PC-9 (cell line): ENCODE measurements around the gene CD300C. TPM values are rescaled to one million over a fixed set of nuclear protein-coding genes. Genes with fewer than 3 reads are reported as not detected.

ENCODE experiments used
- BruUV-seq: library from RNA; stranded (reverse); fragments of 400-500 nt; replicated peaks from 2 replicates; lab custom pipeline; 2021; lab: Mats Ljungman, UMichigan
- CTCF ChIA-PET: fragments of 300-600 bp; sonication (Branson Sonifier 250); formaldehyde crosslinking; loops from one replicate; lab custom pipeline; 2022; ENCODE audit warnings: antibody characterized with exemption; lab: Charles Lee
- POLR2A ChIA-PET: fragments of 300-600 bp; sonication (Branson Sonifier 250); formaldehyde crosslinking; loops from one replicate; lab custom pipeline; 2022; ENCODE audit warnings: antibody characterized with exemption; ENCODE audit not compliant: unreplicated experiment; lab: Charles Lee
- DNase-seq, 2 experiments: peaks; one replicate each; pipeline versions ENCODE4 v3.0.0 to v3.0.0-alpha.2; 2015 to 2022; ENCODE audit warnings: mixed read lengths in 1 of 2
- H2AFZ ChIP-seq: fragments of 200-600 bp; sonication (generic); 2 replicates; pipeline ENCODE4 v1.8.1; 2017; ENCODE audit warnings: antibody characterized with exemption
- H3F3A ChIP-seq: fragments of 200-600 bp; sonication (generic); 2 replicates; pipeline ENCODE4 v1.8.1; 2017; ENCODE audit warnings: antibody characterized with exemption, mild to moderate bottlenecking, low read depth; ENCODE audit not compliant: insufficient read depth
- H3K27ac ChIP-seq: fragments of 200-600 bp; sonication (generic); 2 replicates; pipeline ENCODE4 v1.6.1; 2016; ENCODE audit warnings: mixed run types
- H3K27me3 ChIP-seq: fragments of 200-600 bp; sonication (generic); 2 replicates; pipeline ENCODE4 v1.6.1; 2016; ENCODE audit warnings: low read depth, mixed run types; ENCODE audit not compliant: insufficient read depth
- H3K36me3 ChIP-seq: fragments of 200-600 bp; sonication (generic); 2 replicates; pipeline ENCODE4 v1.6.1; 2016; ENCODE audit warnings: low read depth, mixed run types
- H3K4me1 ChIP-seq: fragments of 200-600 bp; sonication (generic); replicated peaks from 2 replicates; pipeline ENCODE4 v1.6.1; 2016; ENCODE audit warnings: mixed run types; ENCODE audit not compliant: insufficient read depth
- H3K4me2 ChIP-seq: fragments of 200-600 bp; sonication (generic); 2 replicates; pipeline ENCODE4 v1.6.1; 2017; ENCODE audit warnings: mixed run types
- H3K4me3 ChIP-seq: fragments of 200-600 bp; sonication (generic); 2 replicates; pipeline ENCODE4 v1.6.1; 2016; ENCODE audit warnings: mixed run types
- H3K79me2 ChIP-seq: fragments of 200-600 bp; sonication (generic); 2 replicates; pipeline ENCODE4 v1.6.1; 2017; ENCODE audit warnings: low read depth, mixed run types
- H3K9me2 ChIP-seq: fragments of 200-600 bp; sonication (generic); 2 replicates; pipeline ENCODE4 v1.8.1; 2017; ENCODE audit warnings: mild to moderate bottlenecking; ENCODE audit not compliant: insufficient read depth
- H3K9me3 ChIP-seq: fragments of 200-600 bp; sonication (generic); 2 replicates; pipeline ENCODE4 v1.8.1; 2016; ENCODE audit warnings: low read depth; ENCODE audit not compliant: insufficient read depth
- H4K20me1 ChIP-seq: fragments of 200-600 bp; sonication (generic); 2 replicates; pipeline ENCODE4 v1.8.1; 2017; ENCODE audit not compliant: insufficient read depth
- EZH2 ChIP-seq: fragments of 200-600 bp; sonication (generic); IDR thresholded peaks from 2 replicates; pipeline ENCODE4 v1.8.0; 2017; ENCODE audit warnings: antibody characterized with exemption, low read depth
- intact Hi-C: fragments of 100-400 bp; cut with micrococcal nuclease; formaldehyde crosslinking; loops from one replicate; pipeline ENCODE4 v1.10.0; 2022; ENCODE audit not compliant: unreplicated experiment
- total RNA-seq: library from RNA; stranded (reverse); gene quantifications from 2 replicates; pipeline ENCODE4 v1.2.3, GENCODE V29; 2021
- TF ChIP-seq, protein P1 (sequence below): fragments of 200-600 bp; sonication (generic); conservative IDR thresholded peaks from 2 replicates; pipeline ENCODE4 v1.6.1; 2017; ENCODE audit warnings: mixed run types, antibody characterized with exemption, mild to moderate bottlenecking, moderate library complexity

Gene CD300C
- total RNA-seq, 1 experiment from 2014 or later, result not detected

DNA sequence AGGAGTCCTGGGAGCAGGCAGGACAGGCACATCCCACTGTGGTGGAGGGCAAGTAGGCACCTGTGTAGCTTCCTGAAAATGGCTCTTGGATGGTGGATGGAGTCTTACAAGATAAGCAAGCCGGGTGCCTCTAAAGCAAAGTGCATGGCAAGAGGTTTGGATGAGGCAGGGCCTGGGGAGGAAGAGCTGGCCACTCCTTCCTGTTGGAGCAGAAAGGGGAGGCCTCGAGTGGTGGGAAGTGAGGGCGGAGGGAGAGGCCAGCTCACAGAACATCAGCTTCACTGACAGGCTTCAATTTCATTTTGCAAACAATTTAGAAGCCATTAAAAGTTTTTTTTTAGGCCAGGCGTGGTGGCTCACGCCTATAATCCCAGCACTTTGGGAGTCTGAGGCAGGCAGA, 48.4 kb downstream of the CD300C start:
- Histone ChIP-seq H3K79me2 (no peaks in the 10 kb centered on the region), H3K4me2 (no peak overlapping the region), H3K9me3 (no peaks in the 10 kb centered on the region), H2AFZ (no peak overlapping the region), H3K9me2 (no peaks in the 10 kb centered on the region), H3K36me3 (no peaks in the 10 kb centered on the region), H3K27me3 (peaks cover 38% of the 10 kb centered on the region), H3K27ac (no peak overlapping the region), H3F3A (no peaks in the 10 kb centered on the region), H3K4me3 (no peak overlapping the region), H4K20me1 (no peaks in the 10 kb centered on the region), H3K4me1 (no peaks in the 10 kb centered on the region)
- BruUV-seq, result no TSS peak
- no peak for DNase-seq
- ChIA-PET CTCF (interaction anchor here (0.6 to 0.8 kb wide), 2 partner anchors 103 to 169 kb away, joined by 3 to 4 read pairs; no protein-coding TSS in a partner anchor), POLR2A (no interaction called here)
- intact Hi-C loops, result no loop called here
- TF ChIP-seq, protein P1, sequence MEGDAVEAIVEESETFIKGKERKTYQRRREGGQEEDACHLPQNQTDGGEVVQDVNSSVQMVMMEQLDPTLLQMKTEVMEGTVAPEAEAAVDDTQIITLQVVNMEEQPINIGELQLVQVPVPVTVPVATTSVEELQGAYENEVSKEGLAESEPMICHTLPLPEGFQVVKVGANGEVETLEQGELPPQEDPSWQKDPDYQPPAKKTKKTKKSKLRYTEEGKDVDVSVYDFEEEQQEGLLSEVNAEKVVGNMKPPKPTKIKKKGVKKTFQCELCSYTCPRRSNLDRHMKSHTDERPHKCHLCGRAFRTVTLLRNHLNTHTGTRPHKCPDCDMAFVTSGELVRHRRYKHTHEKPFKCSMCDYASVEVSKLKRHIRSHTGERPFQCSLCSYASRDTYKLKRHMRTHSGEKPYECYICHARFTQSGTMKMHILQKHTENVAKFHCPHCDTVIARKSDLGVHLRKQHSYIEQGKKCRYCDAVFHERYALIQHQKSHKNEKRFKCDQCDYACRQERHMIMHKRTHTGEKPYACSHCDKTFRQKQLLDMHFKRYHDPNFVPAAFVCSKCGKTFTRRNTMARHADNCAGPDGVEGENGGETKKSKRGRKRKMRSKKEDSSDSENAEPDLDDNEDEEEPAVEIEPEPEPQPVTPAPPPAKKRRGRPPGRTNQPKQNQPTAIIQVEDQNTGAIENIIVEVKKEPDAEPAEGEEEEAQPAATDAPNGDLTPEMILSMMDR, result no peak
- TF ChIP-seq EZH2, result no peak

GRCh38 chr17:74493331-74493833, 52.5 kb downstream of the CD300C start:
- no peaks in the 10 kb centered on the region for H3K4me1 ChIP-seq
- no peak for TF ChIP-seq EZH2
- TF ChIP-seq, protein P1, result peak; percentile 92
- intact Hi-C loops, result loop anchor here (1.0 to 2.0 kb wide), 4 partner anchors 36 to 193 kb away; no protein-coding TSS in a partner anchor
- no peaks in the 10 kb centered on the region for H3K9me3 ChIP-seq
- no peaks in the 10 kb centered on the region for H3K9me2 ChIP-seq
- ChIA-PET CTCF (no interaction called here), POLR2A (no interaction called here)
- H4K20me1 ChIP-seq, result no peaks in the 10 kb centered on the region
- no peak overlapping the region for H3K27ac ChIP-seq
- H3K4me2 ChIP-seq, result no peak overlapping the region
- H3K79me2 ChIP-seq, result no peaks in the 10 kb centered on the region
- peak; percentile 49 to 68 for DNase-seq
- H3K27me3 ChIP-seq, result peaks cover 56% of the 10 kb centered on the region
- no TSS peak for BruUV-seq
- no peak overlapping the region for H3K4me3 ChIP-seq
- no peak overlapping the region for H2AFZ ChIP-seq
- no peaks in the 10 kb centered on the region for H3F3A ChIP-seq
- no peaks in the 10 kb centered on the region for H3K36me3 ChIP-seq

- no peak for DNase-seq
- CTCF ChIA-PET, result interaction anchor here (0.7 kb wide), 1 partner anchor 123 kb away, joined by 3 read pairs; no protein-coding TSS in a partner anchor
- BruUV-seq, result no TSS peak
Measured at GRCh38 chr17:74491626-74492025, 54.3 kb downstream of the CD300C start.

More at GRCh38 chr17:74491626-74492025, 54.3 kb downstream of the CD300C start:
- H3K9me2 ChIP-seq, result no peaks in the 10 kb centered on the region
- no peak for TF ChIP-seq EZH2
- TF ChIP-seq, protein P1, result no peak
- intact Hi-C loops, result loop anchor here (2.0 kb wide), 2 partner anchors 123 to 191 kb away; no protein-coding TSS in a partner anchor
- H3K4me1 ChIP-seq, result no peaks in the 10 kb centered on the region
- peaks cover 52% of the 10 kb centered on the region for H3K27me3 ChIP-seq
- H2AFZ ChIP-seq, result no peak overlapping the region
- no peaks in the 10 kb centered on the region for H3K9me3 ChIP-seq
- no peaks in the 10 kb centered on the region for H3K79me2 ChIP-seq
- no peak overlapping the region for H3K4me3 ChIP-seq
- H3K36me3 ChIP-seq, result no peaks in the 10 kb centered on the region
- no peak overlapping the region for H3K4me2 ChIP-seq
- no peaks in the 10 kb centered on the region for H4K20me1 ChIP-seq
- H3K27ac ChIP-seq, result no peak overlapping the region
- POLR2A ChIA-PET, result no interaction called here
- no peaks in the 10 kb centered on the region for H3F3A ChIP-seq

Other genes with a start within 250 kb of the CD300C start
- not detected in 2 replicates for gene KIF19, start 219.9 kb downstream of the CD300C start, total RNA-seq
- gene BTBD17, start 184.2 kb downstream of the CD300C start, total RNA-seq, result not detected in 2 replicates
- gene GPR142, start 178.6 kb downstream of the CD300C start, total RNA-seq, result not detected in 2 replicates
- 27.9 and 32.4 TPM in 2 replicates for gene GPRC5C, start 114.0 kb downstream of the CD300C start, total RNA-seq
- not detected in 2 replicates for gene CD300A, start 79.5 kb downstream of the CD300C start, total RNA-seq
- gene CD300LB, start 14.6 kb downstream of the CD300C start, total RNA-seq, result not detected in 2 replicates
- gene CD300H, start 21.4 kb upstream of the CD300C start, total RNA-seq, result not detected in 2 replicates
- not detected in 2 replicates for gene CD300LD, start 46.2 kb upstream of the CD300C start, total RNA-seq
- gene CD300E, start 77.6 kb upstream of the CD300C start, total RNA-seq, result not detected in 2 replicates
- not detected in 2 replicates for gene CD300LF, start 166.8 kb upstream of the CD300C start, total RNA-seq
- gene RAB37, start 191.1 kb upstream of the CD300C start, total RNA-seq, result not detected in 2 replicates
- gene NHERF1, start 202.5 kb upstream of the CD300C start, total RNA-seq, result 83.6 and 105 TPM in 2 replicates
- 31.5 and 37.6 TPM in 2 replicates for gene NAT9, start 230.2 kb upstream of the CD300C start, total RNA-seq